Muscle of leg (tissue), 11 donors: Measurements from ENCODE around the gene NCOA1. TPM values are rescaled to one million over a fixed set of nuclear protein-coding genes. Genes with fewer than 3 reads are reported as not detected.

ENCODE experiments used
- DNase-seq: peaks from one replicate; pipeline ENCODE4 v3.0.0; 2013
- H3K27ac ChIP-seq: one replicate; pipeline ENCODE4 v1.5.1; 2013; ENCODE audit warnings: mild to moderate bottlenecking, low read length, control low read depth
- H3K27me3 ChIP-seq: one replicate; pipeline ENCODE4 v1.6.1; 2013; ENCODE audit warnings: low read length; ENCODE audit not compliant: control insufficient read depth, insufficient read depth
- H3K36me3 ChIP-seq: one replicate; pipeline ENCODE4 v1.6.1; 2013; ENCODE audit warnings: low read length; ENCODE audit not compliant: control insufficient read depth, insufficient read depth
- H3K4me1 ChIP-seq: one replicate; pipeline ENCODE4 v1.6.1; 2013; ENCODE audit warnings: low read length; ENCODE audit not compliant: control insufficient read depth, insufficient read depth
- H3K4me3 ChIP-seq: one replicate; pipeline ENCODE4 v1.5.1; 2013; ENCODE audit warnings: low read length, control low read depth
- H3K9me3 ChIP-seq: replicated peaks from 2 replicates; pipeline ENCODE4 v1.6.1; 2013; ENCODE audit warnings: low read depth, low read length; ENCODE audit not compliant: control insufficient read depth
- WGBS: methylation state at CpG from one replicate; pipeline ENCODE4 v1.1.5; 2013; ENCODE audit warnings: missing lambda C conversion rate; ENCODE audit not compliant: insufficient coverage; 5-methylcytosine and 5-hydroxymethylcytosine counted together
- polyA plus RNA-seq, 8 donors: library from polyadenylated mRNA; unstranded; fragments of 120-200 nt; gene quantifications; one replicate each; pipeline versions ENCODE4 v1.2.1 to v1.2.3, GENCODE V29; 2013; ENCODE audit warnings: inconsistent platforms in 1 of 8, low replicate concordance in 1 of 8; ENCODE audit not compliant: insufficient read length in 8 of 8, insufficient read depth in 1 of 8
- total RNA-seq: library from RNA; stranded (reverse); fragments of 120-200 nt; gene quantifications from one replicate; pipeline ENCODE4 v1.2.4, GENCODE V29; 2013

NCOA1 gene
- total and polyA plus RNA-seq, 9 donors: 69.6 to 106 (median 89.6) TPM

- H3K4me3 ChIP-seq: no peak overlapping the region
- no peaks in the 10 kb centered on the region for H3K27me3 ChIP-seq
- H3K27ac ChIP-seq: no peak overlapping the region
- H3K4me1 ChIP-seq: no peaks in the 10 kb centered on the region
- no CpG with 5 or more reads among the region's 7 CpGs for WGBS
- H3K36me3 ChIP-seq: peaks cover 24% of the 10 kb centered on the region
- no peak for DNase-seq
- H3K9me3 ChIP-seq: no peaks in the 10 kb centered on the region
Measured at GRCh38 chr2:24739354-24740025, 248.4 kb downstream of the NCOA1 start.

DNA sequence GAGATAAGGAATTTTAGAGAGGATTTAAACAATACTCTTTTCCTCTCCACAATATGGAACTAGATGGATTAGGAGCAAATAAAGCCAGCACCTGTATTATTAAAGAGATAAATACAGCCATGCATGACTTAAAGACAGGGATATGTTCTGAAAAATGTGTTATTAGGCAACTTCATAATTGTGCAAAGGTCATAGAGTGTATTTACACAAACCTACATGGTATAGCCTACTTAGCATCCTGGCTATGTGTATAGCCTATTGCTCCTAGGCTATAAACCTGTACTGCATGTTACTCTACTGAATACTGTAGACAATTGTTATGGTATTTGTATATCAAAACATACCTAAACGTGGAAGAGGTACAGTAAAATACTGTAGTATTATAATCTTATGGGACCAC is 249.1 kb downstream of the NCOA1 start:
- no peak for DNase-seq
- Histone ChIP-seq H3K27ac (no peak overlapping the region), H3K36me3 (peaks cover 25% of the 10 kb centered on the region), H3K4me1 (no peaks in the 10 kb centered on the region), H3K4me3 (no peak overlapping the region), H3K27me3 (no peaks in the 10 kb centered on the region), H3K9me3 (no peaks in the 10 kb centered on the region)
- WGBS: no CpG with 5 or more reads among the region's 1 CpG

DNA sequence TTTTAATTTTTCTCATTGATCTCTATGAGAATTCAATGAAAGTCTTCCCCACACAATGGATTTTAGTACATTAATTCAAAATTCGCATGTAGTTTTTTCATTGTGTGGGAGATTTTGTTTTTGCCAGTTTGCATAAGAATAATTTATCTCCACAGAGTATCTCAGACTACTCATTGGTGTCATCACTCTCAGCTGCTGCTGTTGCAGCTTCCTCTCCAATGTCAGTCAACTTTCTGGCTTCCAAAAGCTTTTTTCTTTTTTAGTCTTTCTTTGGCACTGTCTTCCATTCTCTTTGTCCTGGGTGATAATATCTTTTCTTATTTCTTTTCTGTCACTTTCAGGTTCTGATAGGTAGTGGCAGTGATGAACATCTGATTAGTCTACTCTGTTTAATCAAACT is 251.7 kb downstream of the NCOA1 start:
- Histone ChIP-seq H3K4me1 (no peaks in the 10 kb centered on the region), H3K4me3 (no peak overlapping the region), H3K27me3 (no peaks in the 10 kb centered on the region), H3K36me3 (peaks cover 26% of the 10 kb centered on the region), H3K27ac (no peak overlapping the region), H3K9me3 (no peaks in the 10 kb centered on the region)
- WGBS: no CpG with 5 or more reads among the region's 1 CpG
- DNase-seq: no peak

- Histone ChIP-seq H3K9me3 (no peaks in the 10 kb centered on the region), H3K36me3 (peaks cover 28% of the 10 kb centered on the region), H3K4me3 (no peak overlapping the region), H3K4me1 (no peaks in the 10 kb centered on the region), H3K27ac (no peak overlapping the region), H3K27me3 (no peaks in the 10 kb centered on the region)
- DNase-seq: no peak
- no CpG with 5 or more reads among the region's 3 CpGs for WGBS
Measured at GRCh38 chr2:24743924-24744323, 252.9 kb downstream of the NCOA1 start.

- Histone ChIP-seq H3K4me1 (no peaks in the 10 kb centered on the region), H3K27me3 (no peaks in the 10 kb centered on the region), H3K4me3 (no peak overlapping the region), H3K36me3 (peaks cover 31% of the 10 kb centered on the region), H3K9me3 (no peaks in the 10 kb centered on the region), H3K27ac (no peak overlapping the region)
- no CpG with 5 or more reads among the region's 1 CpG for WGBS
- DNase-seq: no peak
Measured at GRCh38 chr2:24744356-24744755, 253.3 kb downstream of the NCOA1 start.

DNA sequence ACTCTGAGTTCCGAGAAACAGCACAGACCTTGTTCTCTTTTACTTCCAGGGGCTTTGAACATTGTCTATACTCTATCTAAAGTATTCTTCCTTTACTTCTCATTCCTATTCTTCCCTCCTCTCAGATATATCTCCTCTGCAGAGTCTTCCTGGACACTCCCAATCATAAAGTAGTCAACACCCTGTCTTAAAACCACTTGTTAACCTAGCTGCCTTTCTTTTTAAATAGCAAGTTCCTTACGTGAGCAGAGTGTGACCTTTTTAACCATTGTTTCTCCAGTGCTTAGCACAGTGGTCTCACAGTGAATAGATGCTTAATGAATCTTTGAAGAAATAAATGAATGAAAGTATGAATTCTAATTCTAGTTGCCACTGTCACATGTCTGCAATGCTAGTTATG is 254.8 kb downstream of the NCOA1 start:
- Histone ChIP-seq H3K36me3 (peaks cover 32% of the 10 kb centered on the region), H3K4me1 (no peaks in the 10 kb centered on the region), H3K27ac (no peak overlapping the region), H3K27me3 (no peaks in the 10 kb centered on the region), H3K4me3 (no peak overlapping the region), H3K9me3 (no peaks in the 10 kb centered on the region)
- 66% methylated on average over 2 of the region's 2 CpGs for WGBS
- DNase-seq: no peak

DNA sequence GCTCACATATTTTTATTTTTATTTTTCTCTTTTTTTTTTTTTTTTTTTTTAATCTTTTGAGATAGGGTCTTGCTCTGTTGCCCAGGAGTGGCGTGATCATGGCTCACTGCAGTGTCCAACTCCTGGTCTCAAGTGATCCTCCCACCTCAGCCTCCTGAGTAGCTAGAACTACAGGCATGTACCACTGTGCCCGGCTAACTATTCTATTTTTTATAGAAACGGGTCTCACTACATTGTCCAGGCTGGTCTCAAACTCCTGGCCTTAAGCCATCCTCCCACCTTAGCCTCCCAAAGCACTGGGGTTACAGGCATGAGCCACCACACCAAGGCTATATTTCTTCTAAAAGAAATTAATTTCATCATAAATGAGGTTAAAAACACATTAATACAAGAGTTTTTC is 256.2 kb downstream of the NCOA1 start:
- WGBS: 94% methylated on average over 2 of the region's 3 CpGs
- H3K36me3 ChIP-seq: peaks cover 28% of the 10 kb centered on the region

GRCh38 chr2:24749069-24749691 is 258.1 kb downstream of the NCOA1 start:
- H3K9me3 ChIP-seq: no peaks in the 10 kb centered on the region
- no peak for DNase-seq
- WGBS: 63% methylated on average over 1 of the region's 7 CpGs
- no peaks in the 10 kb centered on the region for H3K27me3 ChIP-seq
- no peak overlapping the region for H3K27ac ChIP-seq
- no peaks in the 10 kb centered on the region for H3K4me1 ChIP-seq
- H3K4me3 ChIP-seq: no peak overlapping the region
- peaks cover 41% of the 10 kb centered on the region for H3K36me3 ChIP-seq

More for the DNA sequence above, 256.2 kb downstream of the NCOA1 start:
- Histone ChIP-seq H3K27me3 (no peaks in the 10 kb centered on the region), H3K4me1 (no peaks in the 10 kb centered on the region), H3K9me3 (no peaks in the 10 kb centered on the region), H3K27ac (no peak overlapping the region), H3K4me3 (no peak overlapping the region)
- DNase-seq: no peak

DNA sequence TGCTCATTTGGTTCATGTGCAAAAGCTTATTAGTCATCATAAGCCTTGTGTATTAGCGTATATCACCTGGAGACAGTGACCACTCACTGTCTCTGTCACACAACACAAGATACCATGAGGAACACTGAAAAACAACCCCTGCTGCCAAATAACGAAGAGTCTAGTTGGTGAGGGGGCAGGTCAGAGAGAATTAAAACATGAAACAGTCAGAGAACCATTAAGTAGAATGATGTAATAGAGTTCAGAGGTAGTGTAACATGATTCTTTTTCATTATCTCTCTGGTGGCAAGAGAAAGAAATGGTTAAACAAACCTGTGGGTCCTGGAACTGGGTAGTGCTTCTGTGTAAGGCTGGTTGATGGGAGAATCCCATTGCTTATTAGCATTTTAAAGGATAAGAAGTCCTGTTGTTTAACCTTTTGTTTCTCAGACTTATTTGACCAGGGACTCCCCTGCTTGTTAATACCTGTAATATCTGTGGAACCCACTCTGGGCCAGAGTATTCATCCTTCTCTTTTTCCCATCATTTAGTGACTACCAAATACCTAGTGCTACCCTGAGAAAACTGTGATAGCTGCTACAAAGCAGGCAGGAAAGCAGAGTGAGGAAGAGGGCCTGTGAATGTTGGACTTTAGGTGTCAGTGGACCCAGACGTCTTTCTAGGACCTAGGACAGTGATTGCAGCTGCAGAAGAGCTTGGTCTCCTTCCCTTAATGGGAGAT is 264.1 kb downstream of the NCOA1 start:
- no CpG with 5 or more reads among the region's 3 CpGs for WGBS
- Histone ChIP-seq H3K4me3 (no peak overlapping the region), H3K36me3 (peaks cover 39% of the 10 kb centered on the region), H3K9me3 (no peaks in the 10 kb centered on the region), H3K27me3 (no peaks in the 10 kb centered on the region), H3K4me1 (no peaks in the 10 kb centered on the region), H3K27ac (no peak overlapping the region)
- DNase-seq: no peak

DNA sequence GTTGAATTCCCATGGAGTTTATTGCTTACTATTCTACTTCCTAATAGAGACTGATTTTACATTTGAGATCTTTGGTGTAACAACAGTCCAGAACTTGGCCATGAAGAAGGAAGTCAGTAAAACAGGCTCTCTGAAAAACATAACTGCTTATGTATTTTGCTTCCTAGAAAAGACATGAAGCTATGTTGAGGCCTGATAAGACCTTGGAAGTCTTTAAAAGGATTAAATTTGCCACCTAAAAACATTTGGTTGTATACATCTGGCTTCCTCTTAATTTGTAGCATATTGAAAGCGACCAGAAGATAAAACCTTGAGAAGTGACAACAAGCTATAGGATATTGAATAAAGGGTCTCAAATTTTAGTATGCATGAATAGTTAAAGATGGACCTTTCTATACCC is 265.7 kb downstream of the NCOA1 start:
- no peaks in the 10 kb centered on the region for H3K27me3 ChIP-seq
- H3K4me1 ChIP-seq: no peaks in the 10 kb centered on the region
- DNase-seq: no peak
- H3K4me3 ChIP-seq: no peak overlapping the region
- H3K9me3 ChIP-seq: no peaks in the 10 kb centered on the region
- no peak overlapping the region for H3K27ac ChIP-seq
- peaks cover 46% of the 10 kb centered on the region for H3K36me3 ChIP-seq
- WGBS: no CpG with 5 or more reads among the region's 1 CpG
